ENCODE data around the gene GALR3.

Gene GALR3

GRCh38 chr22:37862570-37863325 lies 39.6 kb downstream of the GALR3 start:
- in situ Hi-C loops (cut with HindIII; ENCODE audit: low sequenced_read_pairs), result no loop called here

GRCh38 chr22:37865510-37865909 lies 42.3 kb downstream of the GALR3 start:
- in situ Hi-C loops (cut with HindIII; ENCODE audit: low sequenced_read_pairs), result no loop called here

- in situ Hi-C loops (cut with HindIII; ENCODE audit: low sequenced_read_pairs), result no loop called here
These were observed 47.1 kb downstream of the GALR3 start for GRCh38 chr22:37870273-37870672.
